HepG2 (cell line): ENCODE measurements around the gene SHFL. TPM values are rescaled to one million over a fixed set of nuclear protein-coding genes. Genes with fewer than 3 reads are reported as not detected.

Experiments
- ATAC-seq: fragments of 200-7000 bp; cut with Tn5 transposase; 3 replicates; pipeline ENCODE4 v1.9.1; 2020; ENCODE audit warnings: mild to moderate bottlenecking, moderate library complexity
- BruUV-seq: library from RNA; stranded (reverse); fragments of 400-500 nt; replicated peaks from 2 replicates; lab custom pipeline; 2021; lab: Mats Ljungman, UMichigan
- CTCF ChIA-PET: fragments of 300-600 bp; formaldehyde crosslinking; extraction: SDS; loops from one replicate; lab custom pipeline; 2021; ENCODE audit warnings: low total read pairs, inconsistent platforms, low intra/inter-chr PET ratio; lab: Yijun Ruan, JAX
- POLR2A ChIA-PET: fragments of 350-600 bp; sonication (Branson Sonifier 250); formaldehyde crosslinking; loops from one replicate; lab custom pipeline; 2020; ENCODE audit warnings: antibody characterized with exemption, inconsistent platforms; lab: Yijun Ruan, JAX
- DNase-seq: peaks from one replicate; pipeline ENCODE4 v3.0.0-alpha.2; 2015; ENCODE audit warnings: low spot score
- FAIRE-seq: peaks from 3 replicates; lab custom pipeline; 2011; peaks lifted over from hg19 to GRCh38; lab: Jason Lieb, UNC
- H2AFZ ChIP-seq: one replicate; pipeline ENCODE4 v1.6.1; 2011; ENCODE audit warnings: low read length, inconsistent platforms
- H3K27ac ChIP-seq: fragments of 300-600 bp; 3 replicates; pipeline ENCODE4 v1.8.0; 2011; ENCODE audit warnings: mixed run types, mild to moderate bottlenecking, mixed read lengths, low read length, inconsistent platforms; ENCODE audit not compliant: insufficient read depth; ENCODE audit errors: extremely low read length
- H3K27me3 ChIP-seq, 2 experiments: fragments of 200-600 bp in 1 of 2; 2 replicates in 1 of 2; 3 replicates in 1 of 2; pipeline versions ENCODE4 v1.6.0 to v1.8.0; 2011; ENCODE audit warnings: low read length in 2 of 2, mild to moderate bottlenecking in 2 of 2, moderate library complexity in 2 of 2, inconsistent platforms in 1 of 2; ENCODE audit not compliant: insufficient read depth in 2 of 2, control insufficient read depth in 1 of 2
- H3K36me3 ChIP-seq, 2 experiments: fragments of 200-600 bp in 1 of 2; replicated peaks in 1 of 2; 2 replicates in 1 of 2; 3 replicates in 1 of 2; pipeline versions ENCODE4 v1.5.1 to v1.8.0; 2011; ENCODE audit warnings: low read length in 2 of 2, inconsistent platforms in 1 of 2; ENCODE audit not compliant: insufficient read depth in 2 of 2, control insufficient read depth in 1 of 2
- H3K4me1 ChIP-seq: 2 replicates; pipeline ENCODE4 v1.5.1; 2012; ENCODE audit warnings: low read length, inconsistent platforms; ENCODE audit not compliant: insufficient read depth
- H3K4me2 ChIP-seq: 2 replicates; pipeline ENCODE4 v1.6.0; 2011; ENCODE audit warnings: low read depth, low read length, inconsistent platforms
- H3K4me3 ChIP-seq, 3 experiments: fragments of 200-600 bp in 1 of 3; sonication (generic), shearing (Covaris generic) in 1 of 3; replicated peaks in 1 of 3; 2 replicates each; pipeline ENCODE4 v1.5.1; 2011 to 2016; ENCODE audit warnings: low read length in 3 of 3, inconsistent platforms in 2 of 3, low read depth in 2 of 3, mild to moderate bottlenecking in 2 of 3, control low read depth in 1 of 3, mixed read lengths in 1 of 3; ENCODE audit not compliant: insufficient read depth in 1 of 3
- H3K79me2 ChIP-seq: one replicate; pipeline ENCODE4 v1.6.1; 2011; ENCODE audit warnings: low read length, inconsistent platforms; ENCODE audit not compliant: insufficient read depth
- H3K9ac ChIP-seq: 2 replicates; pipeline ENCODE4 v1.6.0; 2011; ENCODE audit warnings: mild to moderate bottlenecking, low read depth, low read length, inconsistent platforms; ENCODE audit not compliant: insufficient read depth
- H3K9me3 ChIP-seq: 2 replicates; pipeline ENCODE4 v1.5.1; 2012; ENCODE audit warnings: mild to moderate bottlenecking, low read length
- H4K20me1 ChIP-seq: 2 replicates; pipeline ENCODE4 v1.6.0; 2011; ENCODE audit warnings: inconsistent platforms, mild to moderate bottlenecking, low read length, moderate library complexity; ENCODE audit not compliant: insufficient read depth
- HDAC6 ChIP-seq: fragments of 200-600 bp; sonication (generic); IDR thresholded peaks from 2 replicates; pipeline ENCODE4 v1.7.0; 2017; ENCODE audit warnings: mild to moderate bottlenecking, antibody characterized with exemption, low read length, low read depth
- SIN3B ChIP-seq: fragments of 150-350 bp; IDR thresholded peaks from 2 replicates; pipeline ENCODE4 v1.6.1; 2014; ENCODE audit warnings: low read length
- ZNF30 ChIP-seq: sonication (generic); formaldehyde crosslinking; IDR thresholded peaks from 2 replicates; pipeline ENCODE4 v1.5.0; 2020; ENCODE audit warnings: mild to moderate bottlenecking, missing genetic modification reagents
- ZNF713 ChIP-seq: sonication (generic); formaldehyde crosslinking; IDR thresholded peaks from 2 replicates; pipeline ENCODE4 v1.4.0; 2020; ENCODE audit warnings: mild to moderate bottlenecking, missing genetic modification reagents
- WGBS: methylation state at CpG from one replicate; pipeline ENCODE4 v1.1.6; 2017; ENCODE audit warnings: low lambda C conversion rate; 5-methylcytosine and 5-hydroxymethylcytosine counted together
- in situ Hi-C: cut with HindIII; loops from 2 replicates; pipeline ENCODE4 v1.10.0; 2017; ENCODE audit warnings: low pct_unique_long_range_greater_than_20kb; ENCODE audit not compliant: extremely low pct_ligation_motif_present
- intact Hi-C: fragments of 100-400 bp; cut with micrococcal nuclease; formaldehyde crosslinking; loops from one replicate; pipeline ENCODE4 v1.10.0; 2022; ENCODE audit not compliant: unreplicated experiment
- polyA plus RNA-seq, 8 experiments: library from polyadenylated mRNA; depleted of rRNA in 3 of 8; stranded (reverse) in 7 of 8; unstranded in 1 of 8; fragments of >200 nt; fragmentation: Illumina TruSeq in 4 of 8; extraction: Trizol in 4 of 8; gene quantifications; 2 replicates each; pipeline versions ENCODE4 v1.2.1 to v1.2.3, GENCODE V29; 2011 to 2016; ENCODE audit warnings: low read depth in 4 of 8, missing spikeins in 1 of 8, mixed read lengths in 1 of 8; ENCODE audit not compliant: insufficient read depth in 1 of 8
- total RNA-seq, 5 experiments: library from RNA; depleted of rRNA; stranded (reverse); fragments of >200 nt; fragmentation: Illumina TruSeq; extraction: Trizol; gene quantifications; 2 replicates each; pipeline ENCODE4 v1.2.3, GENCODE V29; 2016; ENCODE audit warnings: low read depth in 1 of 5
- TF ChIP-seq, protein P1 (sequence below): sonication (generic); formaldehyde crosslinking; IDR thresholded peaks from 2 replicates; pipeline ENCODE4 v1.4.0; 2020; ENCODE audit warnings: missing genetic modification reagents
- TF ChIP-seq, protein P2 (sequence below): sonication (generic); formaldehyde crosslinking; IDR thresholded peaks from 2 replicates; pipeline ENCODE4 v1.5.0; 2020; ENCODE audit warnings: missing genetic modification reagents, mild to moderate bottlenecking, borderline replicate concordance
- TF ChIP-seq, protein P3 (sequence below): sonication (generic); formaldehyde crosslinking; IDR thresholded peaks from 2 replicates; pipeline ENCODE4 v1.4.0; 2020; ENCODE audit warnings: missing genetic modification reagents, borderline replicate concordance
- TF ChIP-seq, protein P4 (sequence below): IDR thresholded peaks from 2 replicates; pipeline ENCODE4 v1.6.1; 2018; ENCODE audit warnings: missing genetic modification reagents
- TF ChIP-seq, protein P5 (sequence below): sonication (generic); formaldehyde crosslinking; IDR thresholded peaks from 2 replicates; pipeline ENCODE4 v1.5.1; 2020; ENCODE audit warnings: mild to moderate bottlenecking, missing genetic modification reagents, borderline replicate concordance

SHFL gene
- total and polyA plus RNA-seq, 2 of the 13 experiments (the other 11 are each of a cell fraction or from before 2014, with no cell fraction given), result 12.3 to 36.4 TPM

DNA sequence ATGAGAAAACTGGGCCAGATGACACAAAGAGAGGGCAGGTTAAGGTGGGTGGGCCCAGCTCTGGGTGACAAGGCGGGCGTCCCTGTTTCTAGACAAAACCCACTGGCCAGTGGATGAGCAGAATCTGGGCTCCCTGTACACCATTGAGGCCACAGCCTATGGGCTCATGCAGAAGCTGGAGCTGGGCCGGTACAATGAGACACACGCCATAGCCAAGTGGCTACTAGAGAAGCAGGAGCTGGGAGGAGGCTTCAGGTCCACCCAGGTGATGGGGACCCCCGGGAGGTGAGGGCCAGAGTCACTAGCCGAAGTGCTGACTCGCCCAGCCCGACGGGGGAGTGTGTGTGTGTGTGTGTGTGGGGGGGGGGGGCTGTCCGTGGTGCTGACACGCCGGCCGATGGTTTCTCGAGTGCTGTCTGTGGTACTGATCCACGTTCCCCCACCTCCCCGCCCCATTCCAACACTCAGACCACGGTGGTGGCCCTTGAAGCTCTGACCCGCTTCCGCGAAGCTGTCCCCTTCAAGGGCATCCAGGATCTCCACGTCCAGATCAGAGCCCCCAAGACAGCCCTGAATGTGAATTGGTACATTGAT is 24.3 kb upstream of the SHFL start (continued):
- TF ChIP-seq, protein P1, sequence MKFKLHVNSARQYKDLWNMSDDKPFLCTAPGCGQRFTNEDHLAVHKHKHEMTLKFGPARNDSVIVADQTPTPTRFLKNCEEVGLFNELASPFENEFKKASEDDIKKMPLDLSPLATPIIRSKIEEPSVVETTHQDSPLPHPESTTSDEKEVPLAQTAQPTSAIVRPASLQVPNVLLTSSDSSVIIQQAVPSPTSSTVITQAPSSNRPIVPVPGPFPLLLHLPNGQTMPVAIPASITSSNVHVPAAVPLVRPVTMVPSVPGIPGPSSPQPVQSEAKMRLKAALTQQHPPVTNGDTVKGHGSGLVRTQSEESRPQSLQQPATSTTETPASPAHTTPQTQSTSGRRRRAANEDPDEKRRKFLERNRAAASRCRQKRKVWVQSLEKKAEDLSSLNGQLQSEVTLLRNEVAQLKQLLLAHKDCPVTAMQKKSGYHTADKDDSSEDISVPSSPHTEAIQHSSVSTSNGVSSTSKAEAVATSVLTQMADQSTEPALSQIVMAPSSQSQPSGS (CRISPR knock-in tag), result no peak
- TF ChIP-seq, protein P2, sequence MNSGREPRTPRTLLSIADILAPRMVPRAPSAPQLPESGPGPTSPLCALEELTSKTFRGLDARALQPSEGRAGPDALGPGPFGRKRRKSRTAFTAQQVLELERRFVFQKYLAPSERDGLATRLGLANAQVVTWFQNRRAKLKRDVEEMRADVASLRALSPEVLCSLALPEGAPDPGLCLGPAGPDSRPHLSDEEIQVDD (CRISPR knock-in tag), result no peak
- TF ChIP-seq SIN3B (no peak), ZNF30 (CRISPR knock-in tag) (no peak)
- TF ChIP-seq, protein P3, sequence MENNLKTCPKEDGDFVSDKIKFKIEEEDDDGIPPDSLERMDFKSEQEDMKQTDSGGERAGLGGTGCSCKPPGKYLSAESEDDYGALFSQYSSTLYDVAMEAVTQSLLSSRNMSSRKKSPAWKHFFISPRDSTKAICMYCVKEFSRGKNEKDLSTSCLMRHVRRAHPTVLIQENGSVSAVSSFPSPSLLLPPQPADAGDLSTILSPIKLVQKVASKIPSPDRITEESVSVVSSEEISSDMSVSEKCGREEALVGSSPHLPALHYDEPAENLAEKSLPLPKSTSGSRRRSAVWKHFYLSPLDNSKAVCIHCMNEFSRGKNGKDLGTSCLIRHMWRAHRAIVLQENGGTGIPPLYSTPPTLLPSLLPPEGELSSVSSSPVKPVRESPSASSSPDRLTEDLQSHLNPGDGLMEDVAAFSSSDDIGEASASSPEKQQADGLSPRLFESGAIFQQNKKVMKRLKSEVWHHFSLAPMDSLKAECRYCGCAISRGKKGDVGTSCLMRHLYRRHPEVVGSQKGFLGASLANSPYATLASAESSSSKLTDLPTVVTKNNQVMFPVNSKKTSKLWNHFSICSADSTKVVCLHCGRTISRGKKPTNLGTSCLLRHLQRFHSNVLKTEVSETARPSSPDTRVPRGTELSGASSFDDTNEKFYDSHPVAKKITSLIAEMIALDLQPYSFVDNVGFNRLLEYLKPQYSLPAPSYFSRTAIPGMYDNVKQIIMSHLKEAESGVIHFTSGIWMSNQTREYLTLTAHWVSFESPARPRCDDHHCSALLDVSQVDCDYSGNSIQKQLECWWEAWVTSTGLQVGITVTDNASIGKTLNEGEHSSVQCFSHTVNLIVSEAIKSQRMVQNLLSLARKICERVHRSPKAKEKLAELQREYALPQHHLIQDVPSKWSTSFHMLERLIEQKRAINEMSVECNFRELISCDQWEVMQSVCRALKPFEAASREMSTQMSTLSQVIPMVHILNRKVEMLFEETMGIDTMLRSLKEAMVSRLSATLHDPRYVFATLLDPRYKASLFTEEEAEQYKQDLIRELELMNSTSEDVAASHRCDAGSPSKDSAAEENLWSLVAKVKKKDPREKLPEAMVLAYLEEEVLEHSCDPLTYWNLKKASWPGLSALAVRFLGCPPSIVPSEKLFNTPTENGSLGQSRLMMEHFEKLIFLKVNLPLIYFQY, result no peak

DNA sequence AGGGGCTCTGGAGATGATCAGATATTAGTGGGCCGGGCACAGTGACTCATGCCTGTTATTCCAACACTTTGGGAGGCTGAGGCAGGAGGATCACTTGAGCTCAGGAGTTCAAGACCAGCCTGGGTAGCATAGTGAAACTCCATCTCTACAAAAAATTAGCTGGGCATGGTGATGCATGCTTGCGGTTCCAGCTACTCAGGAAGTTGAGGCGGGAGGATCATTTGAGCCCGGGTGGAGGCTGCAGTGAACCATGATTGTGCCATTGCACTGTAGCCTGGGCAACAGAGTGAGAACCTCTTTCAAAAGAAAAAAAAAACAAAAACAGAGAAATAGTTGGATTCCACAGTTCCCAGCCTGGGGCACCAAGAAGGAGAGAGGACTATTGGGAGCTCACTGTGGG is 17.9 kb upstream of the SHFL start:
- ATAC-seq (no peak), FAIRE-seq (no peak), DNase-seq (no peak)
- H3K36me3 ChIP-seq, result no peaks in the 10 kb centered on the region
- CTCF ChIA-PET, result no interaction called here
- intact Hi-C loops, result no loop called here
- no peak overlapping the region for H3K9ac ChIP-seq
- in situ Hi-C loops, result no loop called here
- TF ChIP-seq ZNF713 (no peak), HDAC6 (no peak)
- TF ChIP-seq, protein P4, sequence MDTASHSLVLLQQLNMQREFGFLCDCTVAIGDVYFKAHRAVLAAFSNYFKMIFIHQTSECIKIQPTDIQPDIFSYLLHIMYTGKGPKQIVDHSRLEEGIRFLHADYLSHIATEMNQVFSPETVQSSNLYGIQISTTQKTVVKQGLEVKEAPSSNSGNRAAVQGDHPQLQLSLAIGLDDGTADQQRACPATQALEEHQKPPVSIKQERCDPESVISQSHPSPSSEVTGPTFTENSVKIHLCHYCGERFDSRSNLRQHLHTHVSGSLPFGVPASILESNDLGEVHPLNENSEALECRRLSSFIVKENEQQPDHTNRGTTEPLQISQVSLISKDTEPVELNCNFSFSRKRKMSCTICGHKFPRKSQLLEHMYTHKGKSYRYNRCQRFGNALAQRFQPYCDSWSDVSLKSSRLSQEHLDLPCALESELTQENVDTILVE (CRISPR knock-in tag), result no peak
- TF ChIP-seq, protein P5, sequence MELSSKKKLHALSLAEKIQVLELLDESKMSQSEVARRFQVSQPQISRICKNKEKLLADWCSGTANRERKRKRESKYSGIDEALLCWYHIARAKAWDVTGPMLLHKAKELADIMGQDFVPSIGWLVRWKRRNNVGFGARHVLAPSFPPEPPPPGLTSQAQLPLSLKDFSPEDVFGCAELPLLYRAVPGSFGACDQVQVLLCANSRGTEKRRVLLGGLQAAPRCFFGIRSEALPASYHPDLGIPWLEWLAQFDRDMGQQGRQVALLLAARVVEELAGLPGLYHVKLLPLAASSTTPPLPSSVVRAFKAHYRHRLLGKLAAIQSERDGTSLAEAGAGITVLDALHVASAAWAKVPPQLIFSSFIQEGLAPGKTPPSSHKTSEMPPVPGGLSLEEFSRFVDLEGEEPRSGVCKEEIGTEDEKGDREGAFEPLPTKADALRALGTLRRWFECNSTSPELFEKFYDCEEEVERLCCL (CRISPR knock-in tag), result no peak
- H4K20me1 ChIP-seq, result no peaks in the 10 kb centered on the region
- no peaks in the 10 kb centered on the region for H3K9me3 ChIP-seq
- H3K79me2 ChIP-seq, result no peaks in the 10 kb centered on the region
- no TSS peak for BruUV-seq
- no peak overlapping the region for H2AFZ ChIP-seq
- H3K4me2 ChIP-seq, result no peak overlapping the region
- H3K4me3 ChIP-seq, result no peak overlapping the region
- no peak overlapping the region for H3K27ac ChIP-seq
- POLR2A ChIA-PET, result no interaction called here
- peaks cover 0 to 8% of the 10 kb centered on the region in 2 experiments; a peak in 3 of 5 replicates for H3K27me3 ChIP-seq
- WGBS, result 0% methylated on average over 4 of the region's 4 CpGs
- peaks cover 17% of the 10 kb centered on the region for H3K4me1 ChIP-seq
